Loucy (cell line): ENCODE results near the gene UBL4B.

Source experiments
- CTCF ChIP-seq: fragments of 200-600 bp; sonication (generic); conservative IDR thresholded peaks from 2 replicates; pipeline ENCODE4 v1.5.1; 2014; ENCODE audit warnings: mild to moderate bottlenecking, antibody characterized with exemption, low read length
- EZH2phosphoT487 ChIP-seq: fragments of 200-600 bp; IDR thresholded peaks from 2 replicates; pipeline ENCODE4 v1.6.1; 2018; ENCODE audit warnings: antibody characterized with exemption, mild to moderate bottlenecking, moderate library complexity, borderline replicate concordance

- no peak for TF ChIP-seq CTCF
- TF ChIP-seq EZH2phosphoT487 = no peak
These were observed 28.4 kb upstream of the UBL4B start for GRCh38 chr1:110083866-110084226.
